GM12891 (cell line): ENCODE measurements around the gene PTPRT.
"Not testable (repeated sequence)": the region's sequence is repeated elsewhere in the genome, so short reads cannot be mapped to it uniquely, and the experiment has no call there.

ENCODE experiments used
- DNase-seq: peaks from one replicate; pipeline ENCODE4 v3.0.0; 2011; ENCODE audit warnings: low spot score; ENCODE audit not compliant: insufficient read length
- FAIRE-seq: peaks from 2 replicates; lab custom pipeline; 2011; peaks lifted over from hg19 to GRCh38; lab: Jason Lieb, UNC
- PAX5 ChIP-seq: IDR thresholded peaks from 2 replicates; pipeline ENCODE4 v1.6.1; 2011; ENCODE audit warnings: low read length, moderate library complexity, mild to moderate bottlenecking; ENCODE audit not compliant: insufficient read depth, severe bottlenecking
- POLR2A ChIP-seq: IDR thresholded peaks from 2 replicates; pipeline ENCODE4 v1.6.1; 2011; ENCODE audit warnings: low read depth, low read length, control low read depth
- POLR2AphosphoS5 ChIP-seq: IDR thresholded peaks from 2 replicates; pipeline ENCODE4 v1.6.1; 2011; ENCODE audit warnings: low read depth, low read length, control low read depth
- POU2F2 ChIP-seq: IDR thresholded peaks from 2 replicates; pipeline ENCODE4 v1.6.1; 2011; ENCODE audit warnings: low read depth, mild to moderate bottlenecking, control low read depth, low read length, moderate library complexity
- SPI1 ChIP-seq: IDR thresholded peaks from 2 replicates; pipeline ENCODE4 v1.6.1; 2011; ENCODE audit warnings: low read depth, low read length, control low read depth
- TAF1 ChIP-seq: IDR thresholded peaks from 2 replicates; pipeline ENCODE4 v1.6.1; 2011; ENCODE audit warnings: low read depth, low read length, control low read depth

The PTPRT gene

DNA sequence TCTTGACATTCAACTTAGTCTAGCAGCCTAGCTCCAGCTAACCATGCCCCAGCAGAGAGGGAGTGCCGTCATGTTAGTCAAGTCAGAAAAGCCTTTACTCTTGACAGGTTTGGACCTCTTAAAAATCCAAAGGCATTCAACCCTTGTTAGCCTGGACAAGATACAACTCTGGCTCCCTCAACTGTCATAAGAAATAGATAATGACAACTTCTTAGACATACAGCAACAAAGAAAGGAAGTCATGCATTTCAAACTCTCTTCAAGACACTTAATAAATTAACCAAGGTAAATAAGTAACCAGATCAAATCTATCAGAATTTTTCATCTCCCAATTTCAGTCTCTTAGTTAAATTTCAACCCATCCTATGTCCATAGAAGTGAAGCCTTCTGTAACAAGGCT, 22.7 kb downstream of the PTPRT start:
- TF ChIP-seq POU2F2 (no peak), POLR2A (no peak), PAX5 (no peak), TAF1 (no peak), SPI1 (no peak), POLR2AphosphoS5 (no peak)
- DNase-seq (no peak), FAIRE-seq (no peak)

DNA sequence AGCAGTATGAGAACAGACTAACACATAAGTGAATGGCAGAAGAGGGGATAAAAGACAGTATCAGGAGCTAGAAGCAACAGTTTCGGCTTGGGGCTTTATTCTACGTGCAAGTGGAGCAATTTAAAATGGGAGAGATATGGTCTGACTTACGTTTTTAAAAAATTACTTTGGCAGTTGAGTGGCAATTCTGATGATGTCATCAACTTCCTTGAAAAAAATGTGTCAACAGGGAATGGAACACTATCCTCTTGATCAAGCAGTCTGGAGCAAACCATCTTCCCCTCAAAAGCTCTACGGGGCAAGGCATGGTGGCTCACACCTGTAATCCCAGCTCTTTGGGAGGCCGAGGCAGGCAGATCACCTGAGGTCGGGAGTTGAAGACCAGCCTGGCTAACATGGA, 24.1 kb downstream of the PTPRT start:
- no peak for TF ChIP-seq SPI1
- no peak for TF ChIP-seq POLR2AphosphoS5
- no peak for TF ChIP-seq PAX5
- FAIRE-seq (no peak), DNase-seq (no peak)

DNA sequence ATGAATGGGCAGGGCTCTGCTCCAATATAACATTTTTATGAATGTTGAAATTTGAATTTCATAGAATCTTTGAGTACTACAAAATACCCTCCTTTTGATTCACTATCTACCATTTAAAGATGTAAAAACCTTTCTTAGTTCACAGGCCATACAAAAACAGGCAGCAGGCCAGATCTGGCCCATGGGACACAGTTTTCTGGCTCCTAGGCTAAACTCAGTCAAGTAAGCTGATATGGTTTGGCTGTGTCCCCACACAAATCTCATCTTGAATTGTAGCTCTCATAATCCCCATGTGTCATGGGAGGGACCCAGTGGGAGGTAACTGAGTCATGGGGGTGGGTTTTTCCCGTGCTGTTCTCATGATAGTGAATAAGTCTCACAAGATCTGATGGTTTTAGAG, 25.0 kb downstream of the PTPRT start:
- DNase-seq, FAIRE-seq: not testable (repeated sequence)

DNA sequence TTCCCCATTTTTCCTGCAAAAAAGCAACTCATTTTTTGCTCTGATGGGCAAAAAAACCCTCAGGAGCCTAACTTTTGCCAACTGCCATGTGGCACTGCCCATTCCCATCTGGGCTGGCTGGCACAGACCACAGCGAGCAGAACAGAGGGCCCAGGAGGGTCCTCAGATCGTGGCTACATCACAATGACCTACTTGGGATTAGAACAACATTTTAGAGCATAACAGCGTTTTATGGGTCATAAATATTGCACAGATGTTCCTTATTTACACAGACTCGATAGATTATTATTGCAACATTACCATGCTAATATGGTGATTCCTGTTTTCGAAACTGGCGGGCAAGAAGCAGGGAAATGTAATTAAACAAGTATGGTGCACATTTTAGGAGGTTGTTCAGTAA, 28.0 kb downstream of the PTPRT start:
- DNase-seq (no peak), FAIRE-seq (no peak)
- TF ChIP-seq SPI1 (no peak), TAF1 (no peak), POLR2A (no peak), POU2F2 (no peak), POLR2AphosphoS5 (no peak), PAX5 (no peak)

DNA sequence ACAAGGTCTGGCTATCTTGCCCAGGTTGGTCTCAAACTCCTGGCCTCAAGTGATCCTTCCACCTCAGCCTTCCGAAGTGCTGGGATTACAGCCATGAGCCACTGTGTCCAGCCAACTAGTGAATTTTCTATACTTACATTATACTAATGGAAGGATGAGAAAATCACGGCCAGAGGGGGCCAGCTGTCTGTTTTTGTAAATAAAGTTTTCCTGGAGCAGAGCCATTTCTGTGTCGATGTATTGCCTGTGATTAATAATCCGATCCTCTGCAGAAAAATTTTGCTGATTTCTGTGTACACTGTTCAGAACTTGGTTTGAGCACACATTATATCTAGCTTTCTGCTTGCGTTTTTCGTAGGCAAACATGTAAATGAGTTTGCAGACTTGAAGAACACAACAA, 28.8 kb downstream of the PTPRT start:
- DNase-seq, result no peak
- no peak for TF ChIP-seq PAX5
- no peak for TF ChIP-seq TAF1
- FAIRE-seq, result no peak

DNA sequence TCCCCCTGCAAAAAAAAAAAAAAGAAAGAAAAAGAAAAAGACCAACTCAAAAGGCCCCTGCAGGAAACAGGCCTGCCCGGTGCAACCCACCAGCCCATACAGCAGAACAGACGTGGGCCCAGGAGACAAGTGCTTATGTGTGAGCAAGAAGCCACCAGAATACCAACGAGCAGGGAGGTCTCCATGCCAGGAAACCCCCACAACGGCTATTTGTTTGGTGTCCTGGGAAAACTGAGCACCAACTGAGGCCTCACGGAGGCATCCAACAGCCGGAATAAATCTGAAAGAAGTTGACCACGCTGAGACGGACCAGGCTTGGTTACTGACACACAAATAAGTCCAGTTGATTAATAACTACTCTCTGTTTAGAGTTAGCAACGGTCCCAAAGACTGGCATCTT, 29.7 kb downstream of the PTPRT start:
- DNase-seq, result no peak
- TF ChIP-seq POU2F2 (no peak), TAF1 (no peak), POLR2A (no peak), POLR2AphosphoS5 (no peak), SPI1 (no peak), PAX5 (no peak)

DNA sequence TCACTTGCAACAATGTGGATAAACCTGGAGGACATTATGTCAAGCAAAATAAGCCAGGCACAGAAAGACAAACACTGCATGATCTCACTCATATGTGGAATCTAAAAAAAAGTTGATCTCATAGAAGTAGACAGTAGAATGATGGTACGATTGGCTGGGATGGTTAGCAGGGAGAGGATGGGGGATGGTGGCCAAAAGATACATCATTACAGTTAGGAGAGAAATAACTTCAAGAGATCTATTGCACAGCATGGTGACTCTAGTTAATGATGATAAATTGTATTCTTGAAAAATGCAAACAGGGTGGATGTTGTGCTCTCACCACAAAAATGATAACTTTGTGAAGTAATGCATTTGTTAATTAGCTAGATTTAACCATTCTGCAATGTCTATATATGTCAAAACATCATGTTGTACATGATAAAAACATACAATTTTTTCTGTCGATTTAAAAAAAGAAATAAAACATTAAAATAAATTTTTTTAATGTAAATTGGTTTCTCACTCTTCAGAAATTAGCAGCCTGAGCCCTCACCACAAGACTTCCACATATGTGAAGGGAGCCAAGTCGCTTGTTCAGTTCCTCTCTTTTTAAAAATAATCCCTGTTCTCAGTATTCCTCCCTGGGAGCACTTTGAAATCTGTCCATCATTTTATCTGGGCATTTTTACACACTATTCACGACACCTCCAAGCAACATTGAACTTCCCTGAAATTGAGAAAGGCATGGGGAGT, 34.2 kb downstream of the PTPRT start:
- no peak for TF ChIP-seq SPI1
- FAIRE-seq (no peak), DNase-seq (no peak)

More for the DNA sequence above, 29.7 kb downstream of the PTPRT start:
- no peak for FAIRE-seq

DNA sequence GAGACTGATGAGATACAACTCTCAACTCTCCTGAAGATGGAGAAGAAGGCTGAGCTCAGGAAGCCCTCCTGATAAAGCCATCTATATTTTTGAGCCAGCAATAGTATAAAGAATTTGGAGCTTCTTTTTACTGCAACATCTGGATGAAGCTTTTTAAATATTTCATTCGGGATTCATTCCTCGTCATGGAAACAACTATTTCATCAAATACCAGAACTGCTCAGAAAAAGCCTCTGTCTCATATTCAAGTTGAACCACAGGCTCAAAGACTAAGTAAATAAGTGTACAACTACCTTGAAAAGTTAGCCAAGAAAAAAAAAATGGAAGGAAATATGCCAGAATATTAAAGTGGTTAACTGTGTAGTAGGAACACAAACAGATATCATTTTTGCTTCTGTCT, 37.8 kb downstream of the PTPRT start:
- no peak for TF ChIP-seq TAF1
- TF ChIP-seq POLR2A, result no peak
- no peak for TF ChIP-seq SPI1
- TF ChIP-seq PAX5, result no peak
- no peak for TF ChIP-seq POLR2AphosphoS5
- TF ChIP-seq POU2F2, result no peak
- DNase-seq (no peak), FAIRE-seq (no peak)

DNA sequence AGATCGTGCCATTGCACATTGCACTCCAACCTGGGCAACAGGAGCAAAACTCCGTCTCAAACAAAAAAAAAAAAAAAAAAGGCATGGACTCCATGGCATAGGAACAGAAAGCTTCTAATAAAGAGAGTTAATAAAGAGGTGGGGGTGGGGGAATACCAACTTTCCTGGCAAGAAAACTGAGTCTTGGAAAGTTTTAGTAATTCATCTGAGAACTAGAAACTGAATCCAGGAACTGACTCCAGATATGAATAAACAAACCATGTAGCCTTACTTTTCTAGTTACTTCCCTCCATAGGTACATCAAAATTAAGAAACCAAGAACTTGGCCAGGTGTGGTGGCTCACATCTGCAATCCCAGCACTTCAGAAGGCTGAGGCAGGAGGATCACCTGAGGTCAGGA, 38.5 kb downstream of the PTPRT start:
- TF ChIP-seq TAF1, result no peak
- no peak for TF ChIP-seq POU2F2
- no peak for TF ChIP-seq POLR2A
- TF ChIP-seq SPI1, result no peak
- no peak for TF ChIP-seq PAX5
- no peak for TF ChIP-seq POLR2AphosphoS5
- FAIRE-seq (no peak), DNase-seq (no peak)

DNA sequence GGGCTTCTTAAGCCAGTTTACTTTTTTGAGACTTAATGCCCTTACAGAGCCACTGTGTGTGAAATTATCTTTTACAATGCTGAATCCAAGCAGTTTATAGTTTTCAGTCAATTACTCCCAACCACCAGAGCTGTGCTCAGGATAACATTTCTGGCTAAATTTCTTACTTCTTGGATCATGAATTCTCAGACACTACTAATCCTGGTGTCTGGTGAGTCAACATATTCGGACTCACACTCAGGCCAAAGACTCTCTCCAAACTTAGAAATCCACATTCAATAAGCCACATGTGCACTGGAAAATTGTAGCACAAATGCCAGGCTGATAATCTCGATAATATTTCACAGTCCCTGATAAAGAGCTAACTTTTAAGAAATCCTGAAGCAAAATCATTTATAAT, 49.0 kb downstream of the PTPRT start:
- no peak for TF ChIP-seq PAX5
- no peak for TF ChIP-seq POLR2A
- FAIRE-seq (no peak), DNase-seq (no peak)

DNA sequence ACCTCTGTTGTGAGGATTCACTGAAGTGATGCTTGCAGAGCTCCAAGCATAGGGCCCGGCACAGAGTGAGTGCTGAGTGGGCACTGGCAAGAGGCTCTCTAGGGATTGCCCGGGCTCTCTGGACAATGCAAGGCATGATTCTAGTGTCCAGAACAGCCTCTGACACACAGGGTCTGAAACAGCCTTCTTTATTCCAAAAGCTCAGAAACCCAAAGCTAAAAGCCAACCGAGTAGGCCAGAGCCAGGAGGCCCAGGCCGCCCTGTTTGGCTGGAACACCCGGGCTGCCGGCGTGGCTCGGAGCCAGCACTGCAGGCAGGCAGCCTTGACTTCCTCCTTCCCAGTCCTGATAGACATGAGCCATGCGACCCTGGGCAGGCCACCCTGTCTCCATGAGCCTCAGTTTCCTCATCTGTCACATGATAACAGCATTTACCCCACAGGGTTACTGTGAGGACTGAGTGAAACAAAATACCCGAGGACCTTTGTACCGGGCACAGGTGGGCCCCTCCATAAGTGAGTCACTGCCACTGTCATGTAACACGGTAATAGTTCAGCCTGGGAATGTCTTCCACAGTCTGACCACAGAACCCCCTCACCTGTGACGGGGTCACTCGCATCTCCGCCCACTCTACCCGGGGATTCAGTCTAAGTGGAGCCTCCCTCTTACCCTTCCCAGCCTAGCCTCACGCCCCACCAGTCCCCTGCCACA, 51.5 kb downstream of the PTPRT start:
- DNase-seq (no peak), FAIRE-seq (no peak)
- no peak for TF ChIP-seq POU2F2
- no peak for TF ChIP-seq PAX5
- no peak for TF ChIP-seq POLR2A
- TF ChIP-seq POLR2AphosphoS5, result no peak
- TF ChIP-seq TAF1, result no peak
- TF ChIP-seq SPI1, result no peak

DNA sequence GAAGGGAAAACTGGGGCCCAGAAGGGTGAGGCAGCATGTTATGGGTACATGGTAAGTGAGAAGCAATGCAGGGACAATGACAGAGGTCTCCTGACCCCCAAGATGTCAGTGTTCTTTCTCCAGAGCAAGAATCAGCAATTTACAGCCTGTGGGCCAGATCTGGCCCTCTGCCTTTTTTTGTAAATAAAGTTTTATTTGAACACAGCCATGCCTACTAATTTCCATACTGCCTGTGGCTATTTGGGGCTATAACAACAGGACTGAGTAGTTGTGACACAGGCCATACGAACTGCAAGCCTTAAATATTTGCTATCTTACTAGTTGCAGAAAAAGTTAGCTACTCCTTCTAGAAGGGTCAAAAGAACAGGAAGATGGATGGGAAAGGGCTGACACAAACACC, 52.5 kb downstream of the PTPRT start:
- FAIRE-seq, result no peak
- TF ChIP-seq POLR2A (no peak), POLR2AphosphoS5 (no peak), TAF1 (no peak), POU2F2 (no peak), SPI1 (no peak), PAX5 (no peak)
- DNase-seq, result no peak
